ENCODE results near the gene LIN28A. TPM values are rescaled to one million over a fixed set of nuclear protein-coding genes. Genes with fewer than 3 reads are reported as not detected.

Gene LIN28A, protein sequence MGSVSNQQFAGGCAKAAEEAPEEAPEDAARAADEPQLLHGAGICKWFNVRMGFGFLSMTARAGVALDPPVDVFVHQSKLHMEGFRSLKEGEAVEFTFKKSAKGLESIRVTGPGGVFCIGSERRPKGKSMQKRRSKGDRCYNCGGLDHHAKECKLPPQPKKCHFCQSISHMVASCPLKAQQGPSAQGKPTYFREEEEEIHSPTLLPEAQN
- total RNA-seq, result not detected

DNA sequence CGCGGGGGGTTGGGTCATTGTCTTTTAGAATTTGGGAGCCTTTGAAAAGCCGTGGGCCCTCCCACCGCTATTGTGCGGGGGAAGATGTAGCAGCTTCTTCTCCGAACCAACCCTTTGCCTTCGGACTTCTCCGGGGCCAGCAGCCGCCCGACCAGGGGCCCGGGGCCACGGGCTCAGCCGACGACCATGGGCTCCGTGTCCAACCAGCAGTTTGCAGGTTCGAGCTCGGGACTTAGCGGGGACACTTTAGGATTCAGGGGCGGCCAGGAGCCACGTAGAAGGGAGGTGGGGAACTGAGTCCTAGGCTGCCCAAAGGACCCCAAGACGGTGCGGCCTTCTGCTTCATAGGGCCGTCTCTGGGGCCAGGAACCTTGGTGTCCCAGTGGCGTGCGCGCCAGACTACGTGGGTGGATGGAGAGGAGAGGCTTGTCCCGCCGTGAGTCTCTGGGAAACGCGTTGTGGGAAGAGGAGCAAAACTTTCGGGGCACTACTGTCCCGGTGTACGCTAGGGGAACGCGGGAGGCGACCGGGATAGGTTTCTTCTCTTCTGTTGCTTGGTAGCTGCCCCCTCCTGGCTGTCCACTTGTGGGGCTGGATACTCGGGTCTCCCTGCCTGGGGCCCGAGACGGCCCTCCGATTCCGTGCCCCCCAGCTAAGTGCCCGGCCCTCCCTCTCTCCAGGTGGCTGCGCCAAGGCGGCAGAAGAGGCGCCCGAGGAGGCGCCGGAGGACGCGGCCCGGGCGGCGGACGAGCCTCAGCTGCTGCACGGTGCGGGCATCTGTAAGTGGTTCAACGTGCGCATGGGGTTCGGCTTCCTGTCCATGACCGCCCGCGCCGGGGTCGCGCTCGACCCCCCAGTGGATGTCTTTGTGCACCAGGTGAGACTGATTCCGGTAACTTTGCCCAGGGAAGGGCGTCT is at the start of gene LIN28A:
Gene LIN28A, plus strand, starts transcription at position 112 of the 918 bp plus-strand sequence. Its CDS starts 75 bp downstream, at position 187.

DNA sequence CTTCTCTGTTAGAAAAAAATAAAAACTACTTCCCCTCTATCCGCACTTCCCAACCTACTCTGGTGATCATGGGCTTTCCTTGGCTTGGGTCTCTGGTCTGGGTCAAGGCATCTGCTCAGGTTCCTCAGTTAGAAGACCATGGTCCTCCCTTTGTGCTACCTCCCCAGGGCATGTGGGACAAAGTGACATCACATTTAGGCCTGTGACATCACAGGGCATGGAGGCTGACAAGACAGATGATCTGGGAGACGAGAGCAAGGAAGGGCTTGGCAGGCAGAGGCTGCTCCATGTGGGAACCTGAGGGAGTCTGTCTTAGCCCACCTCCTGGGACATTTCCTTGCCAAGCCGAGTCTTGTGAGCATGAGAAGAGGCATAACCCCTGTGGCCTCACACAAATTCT is 38.0 kb upstream of the LIN28A start, which contains the start of gene ZNF683:
Gene ZNF683, minus strand, starts transcription at position 140 of the 400 bp plus-strand sequence. CDS start 4,179 bp downstream, outside the sequence.

DNA sequence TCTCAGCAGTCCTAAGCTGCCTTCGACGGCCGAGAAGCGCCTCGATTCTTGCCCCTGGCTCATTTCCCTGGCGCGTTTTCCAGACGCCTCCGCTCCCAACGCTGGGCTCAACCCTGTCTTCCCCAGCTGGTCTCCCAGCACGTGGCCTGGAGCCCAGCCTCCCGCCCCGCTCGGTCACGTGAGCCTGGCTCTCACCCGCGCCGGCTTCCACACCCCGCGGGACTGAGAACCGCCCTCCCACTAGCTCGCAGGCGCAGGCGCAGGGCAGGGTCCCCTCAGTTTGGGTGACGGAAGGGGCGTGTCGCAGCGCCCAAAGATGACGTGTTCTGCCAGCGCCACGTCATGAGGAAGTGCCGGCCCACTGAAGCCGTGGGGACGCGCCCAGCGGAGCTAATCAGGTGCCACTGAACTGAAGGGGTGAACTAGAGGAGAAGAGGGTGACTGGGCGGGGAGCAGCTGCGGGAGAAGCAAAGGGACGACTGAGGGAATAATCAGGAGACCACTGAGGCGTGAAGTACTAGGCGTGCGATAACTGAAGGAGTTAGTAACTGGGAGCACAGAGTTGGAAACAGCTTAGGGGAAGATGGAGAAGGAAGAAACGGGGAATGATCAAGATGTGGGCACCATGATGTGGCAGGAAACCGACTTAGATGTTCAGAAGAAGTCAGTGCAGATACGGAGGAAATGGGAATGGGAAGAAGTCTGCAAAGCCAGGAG is 21.5 kb downstream of the LIN28A start, which contains the start of gene DHDDS:
Gene DHDDS, plus strand, starts transcription at position 343 of the 717 bp plus-strand sequence. CDS start 625 bp downstream, outside the sequence.

DNA sequence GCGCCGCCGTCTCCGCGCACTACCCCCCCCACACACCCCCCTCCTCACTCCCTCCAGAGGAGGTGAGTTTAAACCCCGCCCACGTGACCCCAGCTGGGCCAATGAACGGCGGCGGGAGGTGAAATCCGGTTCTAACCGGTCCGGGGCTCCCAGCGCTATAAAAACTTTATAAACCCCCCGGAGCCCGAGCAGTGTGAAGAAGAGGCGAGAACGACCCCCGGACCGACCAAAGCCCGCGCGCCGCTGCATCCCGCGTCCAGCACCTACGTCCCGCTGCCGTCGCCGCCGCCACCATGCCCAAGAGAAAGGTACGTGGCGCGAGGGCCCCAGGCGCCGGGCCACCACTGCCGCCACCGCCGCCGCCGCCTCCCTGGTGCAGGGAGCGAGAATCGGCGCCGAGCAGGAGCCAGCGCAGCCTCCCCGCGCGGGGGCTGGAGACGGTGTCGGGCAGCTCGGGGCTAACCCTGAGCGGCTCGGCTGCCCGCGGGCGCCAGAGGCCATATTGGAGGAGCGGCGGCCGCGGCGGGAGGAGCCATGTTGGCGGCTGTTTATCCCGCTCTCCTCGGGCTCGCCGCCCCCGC is 61.8 kb downstream of the LIN28A start, which contains the start of gene HMGN2:
Gene HMGN2, plus strand, starts transcription at position 121 of the 581 bp plus-strand sequence. Its CDS starts 173 bp downstream, at position 294.

Other genes starting within 250 kb of the LIN28A start
- gene C1orf232, start 241.9 kb upstream of the LIN28A start, total RNA-seq, result not detected
- 10 to 100 TPM; 21.3 to 23.4 TPM for gene ZNF593, start 240.9 kb upstream of the LIN28A start, total RNA-seq
- not detected for gene ZNF593OS, start 239.0 kb upstream of the LIN28A start, total RNA-seq
- gene CNKSR1, start 233.3 kb upstream of the LIN28A start, total RNA-seq, result 1 to 10 TPM; 4.7 to 5.0 TPM
- not detected for gene CATSPER4, start 220.2 kb upstream of the LIN28A start, total RNA-seq
- gene CEP85, start 176.6 kb upstream of the LIN28A start, total RNA-seq, result 10 to 100 TPM; 32.9 to 36.6 TPM
- 100 to 1,000 TPM; 481 to 496 TPM for gene SH3BGRL3, start 130.7 kb upstream of the LIN28A start, total RNA-seq
- gene UBXN11, start 104.2 kb upstream of the LIN28A start, total RNA-seq, result 10 to 100 TPM; 37.0 to 39.0 TPM
- gene CD52, start 92.9 kb upstream of the LIN28A start, total RNA-seq, result 1,000 to 10,000 TPM; 1,759 to 1,791 TPM
- 1 to 10 TPM in 1 of 2 experiments, under 1 TPM in 1; 0.87 to 1.4 TPM for gene CRYBG2, start 56.7 kb upstream of the LIN28A start, total RNA-seq
- gene ZNF683, start 38.1 kb upstream of the LIN28A start, total RNA-seq, result under 1 TPM in 1 of 2 experiments, not detected in 1; 0.31 TPM
- 10 to 100 TPM; 47.8 to 51.1 TPM for gene DHDDS, start 21.5 kb downstream of the LIN28A start, total RNA-seq
- 100 to 1,000 TPM; 915 to 928 TPM for gene HMGN2, start 61.6 kb downstream of the LIN28A start, total RNA-seq
- 100 to 1,000 TPM; 184 to 190 TPM for gene RPS6KA1, start 118.9 kb downstream of the LIN28A start, total RNA-seq

All from activated naive CD4-positive, alpha-beta T cell treated with anti-CD3 and anti-CD28 coated beads, Interleukin-2, amount 10 ng/mL, durations not matched to agents 5 hours and 36 hours (primary cell).